GM18907 (cell line): ENCODE results near the gene CMA1.
"Not testable (repeated sequence)": the region's sequence is repeated elsewhere in the genome, so short reads cannot be mapped to it uniquely, and the experiment has no call there.

ENCODE experiments used
- ATAC-seq: cut with Tn5 transposase; IDR thresholded peaks from one replicate; pipeline ENCODE4 v1.9.1; 2021; ENCODE audit warnings: mild to moderate bottlenecking, moderate library complexity; ENCODE audit not compliant: unreplicated experiment

CMA1 gene

DNA sequence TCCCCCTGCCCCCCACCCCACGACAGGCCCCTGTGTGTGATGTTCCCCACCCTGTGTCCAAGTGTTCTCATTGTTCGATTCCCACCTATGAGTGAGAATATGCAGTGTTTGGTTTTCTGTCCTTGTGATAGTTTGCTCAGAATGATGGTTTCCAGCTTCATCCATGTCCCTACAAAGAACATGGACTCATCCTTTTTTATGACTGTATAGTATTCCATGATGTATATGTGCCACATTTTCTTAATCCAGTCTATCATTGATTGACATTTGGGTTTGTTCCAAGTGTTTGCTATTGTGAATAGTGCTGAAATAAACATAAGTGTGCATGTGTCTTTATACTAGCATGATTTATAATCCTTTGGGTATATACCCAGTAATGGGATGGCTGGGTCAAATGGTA is 37.6 kb downstream of the CMA1 start:
- not testable (repeated sequence) for ATAC-seq

DNA sequence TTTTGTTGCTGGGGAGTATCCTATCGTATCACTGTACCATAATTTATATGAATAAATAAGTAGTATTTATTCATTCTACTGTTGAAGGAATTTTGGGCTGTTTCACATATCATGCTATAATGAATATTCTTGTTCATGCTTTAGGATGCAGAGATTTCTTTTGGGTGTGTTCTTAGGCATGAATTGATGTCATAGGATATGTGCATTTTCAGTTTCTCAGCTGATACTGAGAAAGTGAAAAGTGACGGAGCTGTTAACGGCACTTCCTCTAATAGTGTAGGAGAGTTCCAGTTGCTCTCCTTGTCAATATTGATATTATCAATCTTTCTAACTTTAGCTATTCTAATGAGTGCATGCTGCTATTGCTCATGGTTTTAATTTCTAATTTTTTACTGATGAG is 42.3 kb downstream of the CMA1 start:
- ATAC-seq: no peak

DNA sequence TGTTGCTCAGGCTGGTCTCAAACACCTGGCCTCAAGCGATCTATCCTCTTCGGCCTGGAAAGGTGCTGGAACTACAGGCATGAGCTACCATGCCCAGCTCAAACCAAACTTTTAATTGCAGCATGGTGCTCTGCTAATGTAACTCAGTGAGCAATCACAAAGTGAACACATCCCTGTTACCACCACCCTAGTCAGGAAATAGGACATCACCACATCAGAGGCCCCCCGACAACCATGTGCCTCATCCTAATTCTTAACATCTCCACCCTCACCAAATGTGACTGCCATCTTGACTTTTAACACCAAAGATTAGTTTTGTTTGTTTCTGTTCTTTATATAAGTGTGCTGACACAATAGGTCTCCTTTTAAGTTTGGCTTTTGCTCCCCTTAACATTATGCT is 42.7 kb downstream of the CMA1 start:
- ATAC-seq: no peak

DNA sequence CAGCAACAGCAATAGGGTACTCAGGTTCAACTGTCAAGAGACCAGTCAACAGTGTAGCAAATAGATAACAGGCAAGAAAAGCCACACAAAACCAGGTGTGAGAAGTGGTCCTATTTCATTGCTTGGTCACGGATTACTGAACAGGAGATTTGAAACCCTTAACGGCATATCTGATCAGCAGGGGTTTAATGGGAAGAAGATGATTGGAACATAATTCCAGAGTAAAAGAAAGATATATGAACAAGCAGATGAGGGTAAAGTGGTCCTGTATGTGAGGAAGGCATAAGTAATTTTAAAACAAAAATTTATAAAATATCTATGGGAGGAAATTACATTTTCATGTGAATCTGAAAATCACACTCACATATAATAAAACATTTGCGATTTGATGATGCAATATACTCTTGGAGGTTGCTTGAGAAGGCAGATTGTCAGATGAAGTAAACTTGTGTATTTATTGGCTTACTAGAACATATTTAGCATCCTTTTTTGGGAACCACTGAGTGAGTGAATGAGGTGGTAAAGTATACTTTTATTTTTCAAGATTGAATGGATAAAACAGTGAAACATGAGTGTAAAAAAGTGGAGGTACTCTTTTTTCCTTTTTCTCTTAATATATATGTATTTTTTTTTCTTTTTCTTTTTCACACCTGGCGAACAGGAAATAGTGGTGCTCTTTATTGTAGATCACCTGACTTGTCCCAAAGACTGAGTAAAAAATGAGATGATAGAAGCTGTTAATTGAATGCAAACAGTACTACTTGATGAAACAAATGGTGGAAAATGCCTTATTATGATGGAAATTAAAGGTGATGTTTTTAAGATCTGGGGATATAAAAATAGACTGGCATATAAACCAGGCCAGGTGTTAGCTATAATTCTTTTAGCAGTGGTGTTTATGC is 43.9 kb downstream of the CMA1 start:
- ATAC-seq: no peak

DNA sequence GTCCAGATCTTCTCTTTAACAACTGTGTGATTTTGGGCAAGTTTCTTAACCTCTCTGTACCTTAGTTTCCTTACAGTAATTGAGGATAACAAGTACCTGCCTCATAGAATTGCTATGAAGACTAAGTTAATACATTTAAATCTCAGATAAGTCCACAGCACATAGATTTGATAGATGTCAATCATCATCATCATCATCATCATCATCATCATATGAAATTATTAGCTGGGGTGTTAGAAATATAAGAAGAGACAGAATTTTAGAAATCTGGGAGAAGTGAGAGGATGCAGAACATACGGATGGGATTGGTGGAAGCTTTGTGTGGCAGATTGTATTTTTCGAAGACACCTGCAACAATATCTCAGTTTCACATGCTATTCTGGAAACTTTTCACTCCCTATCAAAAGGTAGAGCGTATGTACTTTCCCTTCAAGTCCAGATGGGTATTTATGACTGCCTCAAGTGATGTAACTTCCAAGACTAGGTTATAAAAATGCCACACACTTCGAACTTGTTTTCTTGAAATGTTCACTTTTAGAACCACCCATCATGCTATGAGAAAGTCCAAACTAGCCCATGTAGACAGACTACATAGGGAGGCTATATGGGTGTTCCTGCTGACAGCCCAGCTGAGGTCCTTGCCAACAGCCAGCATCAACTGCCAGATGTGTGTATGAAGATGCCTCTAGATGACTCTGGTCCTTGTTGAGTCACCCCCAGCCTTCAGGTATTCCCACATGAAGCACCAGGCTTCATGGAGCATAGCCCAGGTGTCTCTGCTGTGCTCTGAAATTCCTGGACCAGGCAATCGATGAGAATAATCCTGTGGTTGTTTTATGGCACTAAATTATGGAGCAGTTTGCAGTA is 44.8 kb downstream of the CMA1 start:
- ATAC-seq: no peak

DNA sequence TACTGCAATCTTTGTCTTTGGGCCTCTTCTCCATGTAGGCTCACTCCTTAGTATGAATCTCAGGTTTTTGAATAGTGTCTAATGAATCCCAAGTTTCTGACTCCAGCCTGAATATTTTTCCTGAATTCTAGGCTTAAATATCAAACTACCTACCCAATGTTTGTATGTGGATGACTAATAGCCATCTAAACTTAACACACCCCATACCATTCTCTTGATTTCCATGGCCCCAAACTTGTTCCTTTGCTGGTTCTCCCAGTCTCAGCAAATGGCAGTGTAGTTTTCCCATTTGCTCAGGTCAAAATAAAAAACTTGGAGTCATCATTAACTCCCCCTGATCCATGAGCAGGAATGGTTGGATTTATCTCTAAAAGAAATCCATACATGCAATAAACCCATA is 46.7 kb downstream of the CMA1 start:
- no peak for ATAC-seq

DNA sequence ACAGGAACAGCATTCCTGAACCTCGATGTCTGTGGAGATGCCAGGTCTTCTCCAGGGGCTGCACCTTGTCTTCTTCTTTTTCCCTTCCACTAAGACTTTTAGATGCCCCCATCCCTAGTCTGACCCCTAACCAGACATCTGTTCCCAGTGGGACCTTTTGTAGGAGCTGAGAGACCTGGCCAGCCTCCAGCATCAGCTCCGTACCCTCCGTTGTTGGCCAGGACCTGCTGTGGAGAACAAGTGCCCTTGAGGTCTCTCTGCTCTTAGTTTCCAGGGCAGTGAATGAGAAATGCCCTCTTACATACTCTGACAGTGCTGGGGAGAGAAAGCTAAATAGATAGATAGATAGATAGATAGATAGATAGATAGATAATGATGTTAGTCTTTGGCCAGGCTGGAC is 48.7 kb downstream of the CMA1 start:
- no peak for ATAC-seq

DNA sequence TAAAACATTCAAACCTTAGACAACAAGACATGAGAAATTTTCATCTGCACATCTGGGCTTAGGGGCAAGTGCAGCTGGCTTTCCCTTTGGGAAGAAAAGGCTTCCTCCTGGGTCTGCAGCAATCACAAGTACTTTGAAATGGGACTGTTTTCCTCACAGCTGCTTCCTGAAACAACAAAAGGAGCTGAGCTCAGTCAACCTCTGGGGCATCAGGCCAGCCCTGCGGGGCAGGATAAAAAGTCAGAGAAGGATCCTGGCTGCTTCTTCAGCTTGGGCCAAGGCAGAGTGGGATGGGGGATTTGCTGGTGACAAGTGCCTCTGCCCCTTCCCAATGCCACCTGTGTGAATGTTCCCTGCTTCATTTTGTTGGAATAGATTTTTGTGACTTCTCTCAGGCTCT is 49.3 kb downstream of the CMA1 start:
- no peak for ATAC-seq

DNA sequence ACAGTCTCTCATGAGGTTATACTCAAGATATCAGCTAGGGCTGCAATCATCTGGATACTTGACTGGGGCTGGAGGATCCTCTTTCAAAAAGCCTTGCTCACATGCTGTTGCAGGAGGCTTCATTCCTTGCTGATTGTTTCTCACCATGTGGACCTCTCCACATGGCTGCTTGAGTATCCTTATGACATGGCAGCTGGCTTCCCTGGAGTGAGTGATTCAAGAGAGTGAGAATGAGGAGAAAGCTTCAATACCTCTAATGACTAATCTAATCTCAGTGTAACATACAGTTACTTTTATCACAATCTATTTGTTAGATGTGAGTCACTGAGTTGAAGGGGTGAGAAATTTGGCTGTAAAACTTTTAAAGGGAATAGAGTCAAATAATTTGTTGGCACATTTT is 51.1 kb downstream of the CMA1 start:
- no peak for ATAC-seq
